HG02852 (cell line): ENCODE measurements around the gene SPACA9.

Experiments
- ATAC-seq: cut with Tn5 transposase; IDR thresholded peaks from one replicate; pipeline ENCODE4 v1.9.1; 2021; ENCODE audit warnings: mild to moderate bottlenecking, moderate library complexity; ENCODE audit not compliant: unreplicated experiment

The SPACA9 gene

GRCh38 chr9:132878695-132879456, at the start of gene SPACA9:
Gene SPACA9 (plus strand): TSS chr9:132878898. CDS start chr9:132883948, 5,050 bp downstream.
- ATAC-seq = no peak

- no peak for ATAC-seq
Observed at GRCh38 chr9:132832171-132832881, 46.4 kb upstream of the SPACA9 start.

GRCh38 chr9:132833550-132834121, 45.1 kb upstream of the SPACA9 start:
- no peak for ATAC-seq

- no peak for ATAC-seq
Observed at GRCh38 chr9:132834343-132834742, 44.4 kb upstream of the SPACA9 start.

- ATAC-seq = no peak
Observed at GRCh38 chr9:132837501-132838286, 41.0 kb upstream of the SPACA9 start.

GRCh38 chr9:132838291-132838690, 40.4 kb upstream of the SPACA9 start:
- no peak for ATAC-seq

- ATAC-seq = no peak
Observed at GRCh38 chr9:132840980-132841379, 37.7 kb upstream of the SPACA9 start.

- no peak for ATAC-seq
Observed at GRCh38 chr9:132842124-132843044, 36.3 kb upstream of the SPACA9 start.

- no peak for ATAC-seq
Observed at GRCh38 chr9:132846109-132846917, 32.4 kb upstream of the SPACA9 start.

GRCh38 chr9:132846918-132847515, 31.7 kb upstream of the SPACA9 start:
- ATAC-seq = no peak

- no peak for ATAC-seq
Observed at GRCh38 chr9:132849185-132849706, 29.5 kb upstream of the SPACA9 start.

- no peak for ATAC-seq
Observed at GRCh38 chr9:132853482-132853881, 25.2 kb upstream of the SPACA9 start.

- ATAC-seq = no peak
Observed at GRCh38 chr9:132854832-132855231, 23.9 kb upstream of the SPACA9 start.

GRCh38 chr9:132855904-132856303, 22.8 kb upstream of the SPACA9 start:
- no peak for ATAC-seq

GRCh38 chr9:132857031-132857430, 21.7 kb upstream of the SPACA9 start:
- ATAC-seq = no peak

- ATAC-seq = no peak
Observed at GRCh38 chr9:132857616-132858342, 20.9 kb upstream of the SPACA9 start.

- no peak for ATAC-seq
Observed at GRCh38 chr9:132858751-132859150, 19.9 kb upstream of the SPACA9 start.

GRCh38 chr9:132861666-132862065, 17.0 kb upstream of the SPACA9 start:
- ATAC-seq = no peak
